ENCODE data around the gene NXN. TPM values are rescaled to one million over a fixed set of nuclear protein-coding genes. Genes with fewer than 3 reads are reported as not detected.

NXN gene
- polyA plus RNA-seq, 1 of the 3 experiments (the other 2 are of a cell fraction) = 23.9 TPM

DNA sequence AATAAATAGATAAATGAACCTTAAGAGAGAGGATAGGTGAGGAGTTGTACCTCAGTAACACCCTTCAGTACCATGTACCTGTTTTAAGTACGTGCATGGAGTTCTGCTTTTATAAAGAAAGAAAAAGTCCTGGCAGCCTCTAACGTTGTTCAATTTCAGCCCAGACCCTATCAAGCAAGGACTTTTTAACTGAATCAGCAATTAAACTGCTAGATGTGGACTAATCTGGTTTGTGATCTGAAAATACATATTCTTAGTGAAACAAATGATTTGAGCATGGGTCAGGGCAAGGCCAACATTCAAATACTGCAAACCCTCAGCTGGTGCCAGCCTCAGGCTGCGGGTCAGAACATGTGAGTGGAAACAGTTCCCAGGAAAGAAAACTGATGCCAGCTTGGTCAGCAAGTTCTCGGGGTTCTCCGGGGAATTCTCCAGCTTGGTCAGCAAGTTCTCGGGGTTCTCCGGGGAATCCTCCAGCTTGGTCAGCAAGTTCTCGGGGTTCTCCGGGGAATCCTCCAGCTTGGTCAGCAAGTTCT lies 112.9 kb downstream of the NXN start:
- H3K27me3 ChIP-seq (ENCODE audit: insufficient read depth) = peaks cover 57% of the 10 kb centered on the region
- H2AFZ ChIP-seq (ENCODE audit: low read depth) = no peak overlapping the region
- no peaks in the 10 kb centered on the region for H3K9me2 ChIP-seq
- no peak overlapping the region for H3K4me2 ChIP-seq
- TF ChIP-seq JUND (IDR thresholded peaks at IDR 0.05) (no peak), TEAD4 (IDR thresholded peaks at IDR 0.05; ENCODE audit: borderline replicate concordance, insufficient read depth) (no peak), CTCF (IDR thresholded peaks at IDR 0.05) (no peak), EZH2phosphoT487 (IDR thresholded peaks at IDR 0.05; ENCODE audit: borderline replicate concordance, low read depth) (no peak), MXI1 (IDR thresholded peaks at IDR 0.05; ENCODE audit: low read depth, low read length) (no peak), EP300 (IDR thresholded peaks at IDR 0.05; ENCODE audit: borderline replicate concordance in 1 of 2, low read depth in 1 of 2, low read length in 1 of 2) (no peak), PBX3 (IDR thresholded peaks at IDR 0.05) (no peak), GATA2 (CRISPR knock-in tag; IDR thresholded peaks at IDR 0.05) (no peak), USF1 (IDR thresholded peaks at IDR 0.05; ENCODE audit: borderline replicate concordance, low read depth) (no peak), FOXJ3 (CRISPR knock-in tag; IDR thresholded peaks at IDR 0.05) (no peak), SMC3 (IDR thresholded peaks at IDR 0.05; ENCODE audit: low read depth, low read length) (no peak), GABPA (IDR thresholded peaks at IDR 0.05; ENCODE audit: low read depth) (no peak), FOSL2 (IDR thresholded peaks at IDR 0.05; ENCODE audit: borderline replicate concordance, low read depth) (no peak), TCF12 (IDR thresholded peaks at IDR 0.05) (no peak), CHD2 (IDR thresholded peaks at IDR 0.05; ENCODE audit: low read length, partially characterized antibody) (no peak), USF2 (IDR thresholded peaks at IDR 0.05; ENCODE audit: borderline replicate concordance, low read depth, low read length) (no peak), POLR2AphosphoS5 (IDR thresholded peaks at IDR 0.05; ENCODE audit: low read depth, low read length) (no peak), MEF2A (IDR thresholded peaks at IDR 0.05; ENCODE audit: borderline replicate concordance, low read depth) (no peak)
- TF ChIP-seq, protein P1, sequence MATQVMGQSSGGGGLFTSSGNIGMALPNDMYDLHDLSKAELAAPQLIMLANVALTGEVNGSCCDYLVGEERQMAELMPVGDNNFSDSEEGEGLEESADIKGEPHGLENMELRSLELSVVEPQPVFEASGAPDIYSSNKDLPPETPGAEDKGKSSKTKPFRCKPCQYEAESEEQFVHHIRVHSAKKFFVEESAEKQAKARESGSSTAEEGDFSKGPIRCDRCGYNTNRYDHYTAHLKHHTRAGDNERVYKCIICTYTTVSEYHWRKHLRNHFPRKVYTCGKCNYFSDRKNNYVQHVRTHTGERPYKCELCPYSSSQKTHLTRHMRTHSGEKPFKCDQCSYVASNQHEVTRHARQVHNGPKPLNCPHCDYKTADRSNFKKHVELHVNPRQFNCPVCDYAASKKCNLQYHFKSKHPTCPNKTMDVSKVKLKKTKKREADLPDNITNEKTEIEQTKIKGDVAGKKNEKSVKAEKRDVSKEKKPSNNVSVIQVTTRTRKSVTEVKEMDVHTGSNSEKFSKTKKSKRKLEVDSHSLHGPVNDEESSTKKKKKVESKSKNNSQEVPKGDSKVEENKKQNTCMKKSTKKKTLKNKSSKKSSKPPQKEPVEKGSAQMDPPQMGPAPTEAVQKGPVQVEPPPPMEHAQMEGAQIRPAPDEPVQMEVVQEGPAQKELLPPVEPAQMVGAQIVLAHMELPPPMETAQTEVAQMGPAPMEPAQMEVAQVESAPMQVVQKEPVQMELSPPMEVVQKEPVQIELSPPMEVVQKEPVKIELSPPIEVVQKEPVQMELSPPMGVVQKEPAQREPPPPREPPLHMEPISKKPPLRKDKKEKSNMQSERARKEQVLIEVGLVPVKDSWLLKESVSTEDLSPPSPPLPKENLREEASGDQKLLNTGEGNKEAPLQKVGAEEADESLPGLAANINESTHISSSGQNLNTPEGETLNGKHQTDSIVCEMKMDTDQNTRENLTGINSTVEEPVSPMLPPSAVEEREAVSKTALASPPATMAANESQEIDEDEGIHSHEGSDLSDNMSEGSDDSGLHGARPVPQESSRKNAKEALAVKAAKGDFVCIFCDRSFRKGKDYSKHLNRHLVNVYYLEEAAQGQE (IDR thresholded peaks at IDR 0.05; ENCODE audit: low read depth, low read length) = no peak
- no peak for DNase-seq
- ChIA-PET CTCF (interaction anchor here (1.5 to 1.9 kb wide), 2 partner anchors 14 to 16 kb away, joined by 4 to 5 read pairs; no protein-coding TSS in a partner anchor), POLR2A (no interaction called here)
- no peaks in the 10 kb centered on the region for H3K9me3 ChIP-seq
- H3K79me2 ChIP-seq (ENCODE audit: insufficient read depth) = no peaks in the 10 kb centered on the region
- H3K9ac ChIP-seq = no peak overlapping the region
- no peaks in the 10 kb centered on the region for H3F3A ChIP-seq (replicated peaks; ENCODE audit: insufficient read depth)
- 56% methylated on average over 2 of the region's 9 CpGs for WGBS (ENCODE audit: low lambda C conversion rate)
- peaks cover 12% of the 10 kb centered on the region; the same call in 1 of the 2 replicates for H4K20me1 ChIP-seq (ENCODE audit: insufficient read depth)
- H3K36me3 ChIP-seq (replicated peaks in 1 of 2; ENCODE audit: control insufficient read depth in 1 of 2, insufficient read depth in 2 of 2, low read length in 1 of 2) = no peaks in the 10 kb centered on the region
- H3K4me1 ChIP-seq (ENCODE audit: control insufficient read depth in 1 of 2, insufficient read depth in 2 of 2, low read depth in 1 of 2, low read length in 1 of 2) = peaks cover 0 to 4% of the 10 kb centered on the region in 2 experiments; a peak in 1 of 4 replicates
- no peak overlapping the region for H3K27ac ChIP-seq (ENCODE audit: low read depth in 2 of 2, low read length in 1 of 2)
- H3K4me3 ChIP-seq (ENCODE audit: low read depth in 2 of 2, low read length in 1 of 2) = no peak overlapping the region
